ENCODE data around the gene EPS8L2. TPM values are rescaled to one million over a fixed set of nuclear protein-coding genes. Genes with fewer than 3 reads are reported as not detected.

EPS8L2 gene
- total and polyA plus RNA-seq, 2 donors (not counting 1 experiment from before 2014, with no cell fraction given): 13.9 to 22.7 TPM

DNA sequence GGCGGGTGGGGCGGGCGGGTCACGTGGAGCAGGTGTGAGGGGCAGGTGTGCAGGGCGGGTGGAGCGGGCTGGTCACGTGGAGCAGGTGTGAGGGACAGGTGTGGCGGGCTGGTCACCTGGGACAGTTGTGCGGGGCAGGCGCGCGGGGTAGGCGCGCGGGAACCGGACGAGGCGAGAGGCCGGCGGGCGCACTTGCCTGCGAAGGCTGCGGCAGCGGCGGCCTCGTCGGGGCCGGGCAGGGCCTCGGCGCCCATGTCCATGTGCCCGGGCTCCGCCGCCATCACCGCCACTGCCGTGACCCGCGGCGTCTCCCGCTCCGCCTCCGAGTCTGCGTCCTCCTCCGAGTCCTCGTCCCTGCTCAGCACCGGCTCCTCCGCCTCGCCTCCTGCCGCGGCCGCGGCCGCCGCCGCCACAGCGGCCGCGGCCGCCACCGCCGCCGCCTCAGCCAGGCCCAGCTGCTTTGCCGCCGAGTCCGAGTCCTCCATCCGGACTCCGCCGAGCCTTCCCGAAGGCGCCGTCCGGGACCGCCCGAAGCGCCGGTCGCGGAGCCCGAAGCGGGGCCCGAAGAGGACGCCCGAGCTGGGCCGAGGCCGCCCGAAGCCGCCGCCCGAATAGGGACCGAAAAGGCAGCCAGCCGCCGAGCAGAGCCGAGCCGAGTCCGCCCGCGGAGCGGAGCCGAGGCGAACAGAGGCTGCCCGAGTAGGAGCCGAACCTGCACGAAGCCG is 11.3 kb upstream of the EPS8L2 start, which contains the start of gene DEAF1:
DEAF1 (minus strand) TSS at position 660 of the 725 bp plus-strand sequence; CDS start at position 485, 175 bp downstream.
- Histone ChIP-seq H2AFZ (ENCODE audit: insufficient read depth, low read depth, low read length, poor library complexity, severe bottlenecking) (peak within 1 kb of the TSS; percentile 96), H3K4me3 (ENCODE audit: control extremely low read depth in 1 of 5, extremely low read depth in 1 of 5, insufficient read depth in 1 of 5, low read depth in 2 of 5, low read length in 4 of 5) (peak within 1 kb of the TSS; percentile 52 to 97 (median 84)), H3K9ac (ENCODE audit: low read length) (peak within 1 kb of the TSS; percentile 99), H3K36me3 (replicated peaks in 1 of 2; ENCODE audit: control extremely low read depth in 1 of 2, control insufficient read depth in 1 of 2, extremely low read depth in 1 of 2, insufficient read depth in 2 of 2, low read length in 1 of 2) (peaks cover 0 to 4% of the 10 kb centered on the region in 2 experiments), H3K4me1 (ENCODE audit: control insufficient read depth in 2 of 2, insufficient read depth in 2 of 2, low read length in 2 of 2) (peaks cover 30 to 36% of the 10 kb centered on the region in 2 donors), H4K20me1 (ENCODE audit: control insufficient read depth, insufficient read depth, low read length, poor library complexity, severe bottlenecking) (peaks cover 37% of the 10 kb centered on the region), H3K79me2 (ENCODE audit: control insufficient read depth, insufficient read depth, low read length) (peaks cover 42% of the 10 kb centered on the region), H3K4me2 (replicated peaks; ENCODE audit: low read depth, low read length, poor library complexity, severe bottlenecking) (peak within 1 kb of the TSS; percentile 81), H3K27ac (ENCODE audit: low read length in 2 of 2) (peak within 1 kb of the TSS; percentile 100), H3K9me3 (ENCODE audit: control extremely low read depth in 1 of 3, control insufficient read depth in 2 of 3, insufficient read depth in 1 of 3, low read length in 2 of 3) (no peaks in the 10 kb centered on the region), H3K27me3 (replicated peaks in 1 of 4; ENCODE audit: control extremely low read depth in 1 of 4, control insufficient read depth in 3 of 4, insufficient read depth in 4 of 4, low read length in 3 of 4) (no peaks in the 10 kb centered on the region)
- TF ChIP-seq, protein P1, sequence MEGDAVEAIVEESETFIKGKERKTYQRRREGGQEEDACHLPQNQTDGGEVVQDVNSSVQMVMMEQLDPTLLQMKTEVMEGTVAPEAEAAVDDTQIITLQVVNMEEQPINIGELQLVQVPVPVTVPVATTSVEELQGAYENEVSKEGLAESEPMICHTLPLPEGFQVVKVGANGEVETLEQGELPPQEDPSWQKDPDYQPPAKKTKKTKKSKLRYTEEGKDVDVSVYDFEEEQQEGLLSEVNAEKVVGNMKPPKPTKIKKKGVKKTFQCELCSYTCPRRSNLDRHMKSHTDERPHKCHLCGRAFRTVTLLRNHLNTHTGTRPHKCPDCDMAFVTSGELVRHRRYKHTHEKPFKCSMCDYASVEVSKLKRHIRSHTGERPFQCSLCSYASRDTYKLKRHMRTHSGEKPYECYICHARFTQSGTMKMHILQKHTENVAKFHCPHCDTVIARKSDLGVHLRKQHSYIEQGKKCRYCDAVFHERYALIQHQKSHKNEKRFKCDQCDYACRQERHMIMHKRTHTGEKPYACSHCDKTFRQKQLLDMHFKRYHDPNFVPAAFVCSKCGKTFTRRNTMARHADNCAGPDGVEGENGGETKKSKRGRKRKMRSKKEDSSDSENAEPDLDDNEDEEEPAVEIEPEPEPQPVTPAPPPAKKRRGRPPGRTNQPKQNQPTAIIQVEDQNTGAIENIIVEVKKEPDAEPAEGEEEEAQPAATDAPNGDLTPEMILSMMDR (IDR thresholded peaks at IDR 0.05): no peak
- POLR2A ChIA-PET: interaction anchor here (0.6 to 6.1 kb wide), 7 partner anchors 28 to 158 kb away, joined by 3 to 105 read pairs (median 5); partner anchors contain the start of genes HRAS, IRF7, LRRC56 and PHRF1
- DNase-seq (peak; percentile 99), ATAC-seq (ENCODE audit: low read depth) (peak; percentile 78)
- H3K4me1 Mint-ChIP-seq: peaks cover 47% of the 10 kb centered on the region
- intact Hi-C loops (cut with micrococcal nuclease): loop anchor here (1.0 to 5.0 kb wide), 4 partner anchors 78 to 1708 kb away; partner anchors contain the start of genes LRRC56 and TSSC4
- H3K27me3 Mint-ChIP-seq: no peaks in the 10 kb centered on the region
- WGBS (ENCODE audit: insufficient coverage): 2% methylated on average over 101 of the region's 103 CpGs
- peak within 1 kb of the TSS; percentile 95 for H3K27ac Mint-ChIP-seq
- H3K9me3 Mint-ChIP-seq (ENCODE audit: insufficient read depth): no peaks in the 10 kb centered on the region
- peak within 1 kb of the TSS; percentile 88 for H3K4me3 Mint-ChIP-seq
- CTCF ChIA-PET: interaction anchor here (0.6 to 3.5 kb wide), 5 partner anchors 14 to 510 kb away, joined by 3 to 60 read pairs (median 13); partner anchors contain the start of gene TALDO1

DNA sequence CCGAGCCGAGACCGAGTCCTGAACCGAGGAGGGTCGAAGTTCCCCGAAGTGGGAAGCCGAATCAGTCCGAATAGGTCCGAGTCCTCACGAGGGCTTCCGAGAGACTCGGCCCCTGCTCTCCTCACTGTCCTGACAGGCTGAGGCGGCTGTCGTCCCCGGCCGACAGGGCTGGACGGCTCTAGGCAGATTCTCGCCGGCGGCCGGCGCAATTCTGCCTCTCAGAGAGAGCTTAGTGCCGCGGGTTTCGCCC is 10.8 kb upstream of the EPS8L2 start:
- no peaks in the 10 kb centered on the region for H3K27me3 Mint-ChIP-seq
- peak overlapping the region; percentile 81 for H3K4me2 ChIP-seq (replicated peaks; ENCODE audit: low read depth, low read length, poor library complexity, severe bottlenecking)
- no peak for TF ChIP-seq EZH2 (IDR thresholded peaks at IDR 0.05; ENCODE audit: borderline replicate concordance, insufficient read depth, low read depth, low read length, poor library complexity, severe bottlenecking)
- TF ChIP-seq, protein P1 (IDR thresholded peaks at IDR 0.05): no peak
- H3K36me3 ChIP-seq (replicated peaks in 1 of 2; ENCODE audit: control extremely low read depth in 1 of 2, control insufficient read depth in 1 of 2, extremely low read depth in 1 of 2, insufficient read depth in 2 of 2, low read length in 1 of 2): peaks cover 0 to 6% of the 10 kb centered on the region in 2 experiments
- WGBS (ENCODE audit: insufficient coverage): under 1% methylated on average over 25 of the region's 25 CpGs
- H2AFZ ChIP-seq (ENCODE audit: insufficient read depth, low read depth, low read length, poor library complexity, severe bottlenecking): peak overlapping the region; percentile 96
- peak overlapping the region; percentile 100 for H3K27ac ChIP-seq (ENCODE audit: low read length in 2 of 2)
- peak overlapping the region; percentile 99 for H3K9ac ChIP-seq (ENCODE audit: low read length)
- H3K4me3 Mint-ChIP-seq: peak overlapping the region; percentile 88
- peaks cover 35% of the 10 kb centered on the region for H4K20me1 ChIP-seq (ENCODE audit: control insufficient read depth, insufficient read depth, low read length, poor library complexity, severe bottlenecking)
- DNase-seq (no peak), ATAC-seq (ENCODE audit: low read depth) (no peak)
- H3K4me1 ChIP-seq (ENCODE audit: control insufficient read depth in 2 of 2, insufficient read depth in 2 of 2, low read length in 2 of 2): peaks cover 30 to 36% of the 10 kb centered on the region in 2 donors
- peak overlapping the region; percentile 52 to 97 (median 84) for H3K4me3 ChIP-seq (ENCODE audit: control extremely low read depth in 1 of 5, extremely low read depth in 1 of 5, insufficient read depth in 1 of 5, low read depth in 2 of 5, low read length in 4 of 5)
- peaks cover 41% of the 10 kb centered on the region for H3K79me2 ChIP-seq (ENCODE audit: control insufficient read depth, insufficient read depth, low read length)
- no peaks in the 10 kb centered on the region for H3K9me3 Mint-ChIP-seq (ENCODE audit: insufficient read depth)
- intact Hi-C loops (cut with micrococcal nuclease): loop anchor here (1.0 to 5.0 kb wide), 4 partner anchors 79 to 1707 kb away; partner anchors contain the start of genes LRRC56 and TSSC4
- CTCF ChIA-PET: interaction anchor here (0.7 to 3.5 kb wide), 6 partner anchors 13 to 53 kb away, joined by 3 to 60 read pairs (median 9); partner anchors contain the start of gene TALDO1
- POLR2A ChIA-PET: interaction anchor here (0.6 to 6.1 kb wide), 8 partner anchors 15 to 159 kb away, joined by 3 to 105 read pairs (median 4); partner anchors contain the start of genes HRAS, IRF7, LRRC56 and PHRF1
- H3K4me1 Mint-ChIP-seq: peaks cover 47% of the 10 kb centered on the region
- H3K9me3 ChIP-seq (ENCODE audit: control extremely low read depth in 1 of 3, control insufficient read depth in 2 of 3, insufficient read depth in 1 of 3, low read length in 2 of 3): no peaks in the 10 kb centered on the region
- H3K27me3 ChIP-seq (replicated peaks in 1 of 4; ENCODE audit: control extremely low read depth in 1 of 4, control insufficient read depth in 3 of 4, insufficient read depth in 4 of 4, low read length in 3 of 4): no peaks in the 10 kb centered on the region
- peak overlapping the region; percentile 95 for H3K27ac Mint-ChIP-seq
